OCI-LY3 (cell line): ENCODE results near the gene TM4SF1.

Source experiments
- H2AFZ ChIP-seq: fragments of 200-600, 300-600 bp; shearing (Covaris generic); 2 replicates; pipeline ENCODE4 v1.6.0; 2014; ENCODE audit warnings: antibody characterized with exemption, low read depth, low read length
- H3K27ac ChIP-seq: fragments of 200-600, 300-600 bp; sonication (generic); 2 replicates; pipeline ENCODE4 v1.5.1; 2014; ENCODE audit warnings: mild to moderate bottlenecking, low read length, moderate library complexity, mixed read lengths
- H3K27me3 ChIP-seq: fragments of 200-600, 300-600 bp; sonication (generic); 2 replicates; pipeline ENCODE4 v1.6.1; 2014; ENCODE audit warnings: low read depth, low read length, mixed read lengths
- H3K36me3 ChIP-seq: fragments of 200-600, 300-600 bp; sonication (generic); replicated peaks from 2 replicates; pipeline ENCODE3; 2014; ENCODE audit warnings: low read depth, low read length, mixed read lengths
- H3K4me1 ChIP-seq: fragments of 300-600, 200-600 bp; sonication (generic); 2 replicates; pipeline ENCODE4 v1.6.1; 2014; ENCODE audit warnings: low read length, mixed read lengths
- H3K4me2 ChIP-seq: fragments of 200-600, 300-600 bp; sonication (generic); 2 replicates; pipeline ENCODE4 v1.6.1; 2014; ENCODE audit warnings: low read length, mixed read lengths
- H3K4me3 ChIP-seq: fragments of 300-600, 200-600 bp; sonication (generic); 2 replicates; pipeline ENCODE4 v1.5.1; 2014; ENCODE audit warnings: antibody characterized with exemption, mild to moderate bottlenecking, low read length, moderate library complexity
- H3K79me2 ChIP-seq: fragments of 300-600, 200-600 bp; shearing (Covaris generic); 2 replicates; pipeline ENCODE4 v1.6.1; 2014; ENCODE audit warnings: mild to moderate bottlenecking, low read length, mixed read lengths
- H3K9ac ChIP-seq: fragments of 300-600, 200-600 bp; shearing (Covaris generic); 2 replicates; pipeline ENCODE4 v1.6.0; 2014; ENCODE audit warnings: mild to moderate bottlenecking, low read length, moderate library complexity
- H3K9me3 ChIP-seq: fragments of 200-600, 300-600 bp; shearing (Covaris generic); 2 replicates; pipeline ENCODE4 v1.6.1; 2014; ENCODE audit warnings: low read length, mixed read lengths; ENCODE audit not compliant: insufficient read depth
- H4K20me1 ChIP-seq: fragments of 200-600, 300-600 bp; sonication (generic); 2 replicates; pipeline ENCODE4 v1.6.1; 2016; ENCODE audit warnings: low read length, mixed read lengths; ENCODE audit not compliant: insufficient read depth
- EZH2phosphoT487 ChIP-seq: fragments of 200-600 bp; shearing (Covaris generic); IDR thresholded peaks from 2 replicates; pipeline ENCODE4 v1.6.1; 2018; ENCODE audit warnings: antibody characterized with exemption, mixed run types, low read depth
- TF ChIP-seq, protein P1 (sequence below): fragments of 200-600, 300-600 bp; sonication (generic); IDR thresholded peaks from 2 replicates; pipeline ENCODE4 v1.5.1; 2014; ENCODE audit warnings: antibody characterized with exemption, low read length, low read depth

The TM4SF1 gene

GRCh38 chr3:149371723-149372114 lies 5.7 kb downstream of the TM4SF1 start:
- H4K20me1 ChIP-seq = no peaks in the 10 kb centered on the region
- no peak for TF ChIP-seq EZH2phosphoT487
- TF ChIP-seq, protein P1, sequence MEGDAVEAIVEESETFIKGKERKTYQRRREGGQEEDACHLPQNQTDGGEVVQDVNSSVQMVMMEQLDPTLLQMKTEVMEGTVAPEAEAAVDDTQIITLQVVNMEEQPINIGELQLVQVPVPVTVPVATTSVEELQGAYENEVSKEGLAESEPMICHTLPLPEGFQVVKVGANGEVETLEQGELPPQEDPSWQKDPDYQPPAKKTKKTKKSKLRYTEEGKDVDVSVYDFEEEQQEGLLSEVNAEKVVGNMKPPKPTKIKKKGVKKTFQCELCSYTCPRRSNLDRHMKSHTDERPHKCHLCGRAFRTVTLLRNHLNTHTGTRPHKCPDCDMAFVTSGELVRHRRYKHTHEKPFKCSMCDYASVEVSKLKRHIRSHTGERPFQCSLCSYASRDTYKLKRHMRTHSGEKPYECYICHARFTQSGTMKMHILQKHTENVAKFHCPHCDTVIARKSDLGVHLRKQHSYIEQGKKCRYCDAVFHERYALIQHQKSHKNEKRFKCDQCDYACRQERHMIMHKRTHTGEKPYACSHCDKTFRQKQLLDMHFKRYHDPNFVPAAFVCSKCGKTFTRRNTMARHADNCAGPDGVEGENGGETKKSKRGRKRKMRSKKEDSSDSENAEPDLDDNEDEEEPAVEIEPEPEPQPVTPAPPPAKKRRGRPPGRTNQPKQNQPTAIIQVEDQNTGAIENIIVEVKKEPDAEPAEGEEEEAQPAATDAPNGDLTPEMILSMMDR = no peak
- H2AFZ ChIP-seq = no peak overlapping the region
- H3K9ac ChIP-seq = no peak overlapping the region
- H3K27me3 ChIP-seq = peaks cover 3% of the 10 kb centered on the region
- no peaks in the 10 kb centered on the region for H3K4me1 ChIP-seq
- H3K79me2 ChIP-seq = no peaks in the 10 kb centered on the region
- H3K27ac ChIP-seq = no peak overlapping the region
- no peak overlapping the region for H3K4me3 ChIP-seq
- no peak overlapping the region for H3K4me2 ChIP-seq
- no peaks in the 10 kb centered on the region for H3K36me3 ChIP-seq
- no peaks in the 10 kb centered on the region for H3K9me3 ChIP-seq

DNA sequence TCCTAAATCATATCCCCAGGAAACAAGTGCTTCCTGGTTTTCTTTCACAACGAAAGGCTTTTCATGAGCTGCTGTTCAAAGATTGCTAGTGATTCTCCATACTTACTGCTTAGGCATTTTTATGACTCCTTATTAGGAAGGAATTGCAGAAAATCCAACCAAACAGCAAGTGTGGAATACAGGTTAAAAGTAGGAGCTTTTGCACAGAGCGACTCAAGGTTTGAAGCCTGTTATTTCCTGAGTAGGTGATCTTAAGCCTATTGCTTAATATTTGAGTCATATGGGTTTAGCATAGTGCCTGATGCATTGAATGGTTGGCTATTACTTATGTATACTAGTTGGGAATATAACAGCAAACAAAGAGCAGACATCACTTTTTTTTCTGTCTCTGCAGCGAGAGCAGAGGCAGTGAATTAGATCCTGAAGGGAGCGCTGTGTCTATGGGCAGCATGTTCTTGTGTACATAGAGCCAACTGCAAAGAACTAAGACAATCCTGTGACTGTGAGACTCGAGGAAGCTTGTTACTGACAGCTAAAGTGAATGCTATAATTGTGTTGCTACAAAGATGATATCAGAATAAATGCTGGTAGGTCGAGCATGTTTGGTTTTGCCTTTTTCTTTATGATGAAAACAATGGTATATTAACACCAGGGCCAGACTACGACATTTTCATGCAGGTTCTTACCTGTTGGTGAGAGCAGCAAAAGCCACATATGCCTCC lies 6.3 kb downstream of the TM4SF1 start:
- Histone ChIP-seq H3K27ac (no peak overlapping the region), H3K9ac (no peak overlapping the region)

GRCh38 chr3:149369991-149370866 lies 7.2 kb downstream of the TM4SF1 start:
- Histone ChIP-seq H4K20me1 (no peaks in the 10 kb centered on the region), H3K4me2 (no peak overlapping the region), H3K27ac (no peak overlapping the region), H2AFZ (no peak overlapping the region), H3K27me3 (peaks cover 3% of the 10 kb centered on the region), H3K9ac (no peak overlapping the region), H3K4me1 (no peaks in the 10 kb centered on the region), H3K79me2 (no peaks in the 10 kb centered on the region), H3K9me3 (no peaks in the 10 kb centered on the region), H3K4me3 (no peak overlapping the region), H3K36me3 (no peaks in the 10 kb centered on the region)
- TF ChIP-seq, protein P1 = no peak
- TF ChIP-seq EZH2phosphoT487 = no peak

More for the DNA sequence above, 6.3 kb downstream of the TM4SF1 start:
- Histone ChIP-seq H3K4me3 (no peak overlapping the region), H3K27me3 (peaks cover 3% of the 10 kb centered on the region), H3K36me3 (no peaks in the 10 kb centered on the region), H3K79me2 (no peaks in the 10 kb centered on the region), H2AFZ (no peak overlapping the region), H3K4me1 (no peaks in the 10 kb centered on the region), H4K20me1 (no peaks in the 10 kb centered on the region), H3K4me2 (no peak overlapping the region), H3K9me3 (no peaks in the 10 kb centered on the region)
- no peak for TF ChIP-seq EZH2phosphoT487
- TF ChIP-seq, protein P1 = no peak

GRCh38 chr3:149368674-149369497 lies 8.6 kb downstream of the TM4SF1 start:
- H3K9ac ChIP-seq = no peak overlapping the region
- TF ChIP-seq, protein P1 = no peak
- no peak for TF ChIP-seq EZH2phosphoT487
- peaks cover 3% of the 10 kb centered on the region for H3K27me3 ChIP-seq
- no peak overlapping the region for H3K4me2 ChIP-seq
- H3K36me3 ChIP-seq = no peaks in the 10 kb centered on the region
- no peak overlapping the region for H2AFZ ChIP-seq
- no peaks in the 10 kb centered on the region for H3K79me2 ChIP-seq
- H3K27ac ChIP-seq = no peak overlapping the region
- no peaks in the 10 kb centered on the region for H3K4me1 ChIP-seq
- H3K4me3 ChIP-seq = no peak overlapping the region
- H3K9me3 ChIP-seq = no peaks in the 10 kb centered on the region
- no peaks in the 10 kb centered on the region for H4K20me1 ChIP-seq
